Left hindlimb (tissue), 1 donor: ENCODE results near the gene NEDD4L.
A peak's percentile ranks its signal among the peaks of the same experiment; 100 is the strongest.
"Not testable (repeated sequence)": the region's sequence is repeated elsewhere in the genome, so short reads cannot be mapped to it uniquely, and the experiment has no call there.

Experiments used
- DNase-seq: peaks from one replicate; pipeline ENCODE4 v3.0.0-alpha.2; 2018

Gene NEDD4L

GRCh38 chr18:58043491-58044369, at the start of gene NEDD4L:
NEDD4L (plus strand) TSS chr18:58044226; CDS start chr18:58044661, 435 bp downstream.
- DNase-seq: peak; percentile 92

- DNase-seq: no peak
Measured at GRCh38 chr18:57995331-57995730, 48.7 kb upstream of the NEDD4L start.

DNA sequence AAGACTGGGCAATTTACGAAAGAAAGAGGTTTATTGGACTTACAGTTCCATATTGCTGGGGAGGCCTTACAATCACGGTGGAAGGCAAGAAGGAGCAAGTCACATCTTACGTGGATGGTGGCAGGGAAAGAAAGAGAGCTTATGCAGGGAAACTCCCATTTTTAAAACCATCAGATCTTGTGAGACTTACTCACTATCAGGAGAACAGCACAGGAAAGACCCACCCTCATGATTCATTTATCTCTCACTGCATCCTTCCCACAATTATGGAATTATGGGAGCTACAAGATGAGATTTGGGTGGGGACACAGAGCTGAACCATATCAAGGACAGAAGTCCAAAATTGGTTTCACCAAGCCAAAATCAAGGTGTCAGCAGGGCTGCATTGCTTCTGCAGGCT, 47.1 kb upstream of the NEDD4L start:
- not testable (repeated sequence) for DNase-seq

- DNase-seq: no peak
Measured at GRCh38 chr18:57997820-57998219, 46.2 kb upstream of the NEDD4L start.

- no peak for DNase-seq
Measured at GRCh38 chr18:57998461-57998860, 45.6 kb upstream of the NEDD4L start.

GRCh38 chr18:58004317-58004716, 39.7 kb upstream of the NEDD4L start:
- DNase-seq: no peak

DNA sequence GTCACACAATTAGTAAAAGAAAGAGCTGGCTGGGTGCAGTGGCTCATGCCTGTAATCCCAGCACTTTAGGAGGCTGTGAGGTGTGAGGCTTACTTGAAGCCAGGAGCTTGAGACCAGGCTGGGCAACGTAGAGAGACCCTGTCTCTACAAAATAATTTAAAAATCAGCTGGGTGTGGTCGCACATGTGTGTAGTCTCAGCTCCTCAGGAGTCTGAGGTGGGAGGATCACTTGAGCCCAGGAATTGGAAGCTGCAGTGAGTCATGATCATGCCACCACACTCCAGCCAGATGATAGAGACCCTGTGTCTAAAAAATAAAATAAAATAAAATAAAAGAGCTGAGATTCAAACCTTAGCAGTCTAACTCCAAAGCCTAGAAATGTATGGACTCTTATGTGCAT, 39.0 kb upstream of the NEDD4L start:
- DNase-seq: no peak

DNA sequence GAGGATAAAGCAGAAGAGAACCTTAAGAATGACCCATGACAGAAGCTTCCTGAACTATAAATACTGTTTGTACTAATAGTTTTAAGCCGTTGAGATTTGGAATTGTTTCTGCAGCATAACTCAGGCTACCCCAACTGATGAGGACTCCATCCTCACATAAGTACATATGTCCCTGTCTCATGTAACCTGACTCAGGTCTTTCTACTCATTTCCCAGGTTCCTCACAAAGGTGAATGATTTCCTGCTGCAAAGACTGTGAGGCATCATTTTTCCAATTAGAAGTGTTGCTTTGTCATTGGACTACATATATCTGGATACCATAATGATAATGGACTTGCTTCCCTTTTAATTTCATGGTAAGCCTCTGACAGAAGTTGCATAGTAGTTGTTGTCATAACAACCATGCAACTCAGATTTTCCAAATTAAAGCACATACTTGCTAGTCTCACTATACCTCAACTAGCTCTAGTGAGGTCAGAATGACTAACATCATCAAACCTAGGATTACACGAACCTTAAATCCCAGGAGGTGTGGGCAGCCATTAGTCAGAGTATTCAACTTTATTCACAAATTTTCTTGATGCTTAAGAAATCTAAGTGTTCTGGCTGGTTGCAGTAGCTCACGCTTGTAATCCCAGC, 38.0 kb upstream of the NEDD4L start:
- no peak for DNase-seq

- DNase-seq: no peak
Measured at GRCh38 chr18:58009166-58009565, 34.9 kb upstream of the NEDD4L start.

DNA sequence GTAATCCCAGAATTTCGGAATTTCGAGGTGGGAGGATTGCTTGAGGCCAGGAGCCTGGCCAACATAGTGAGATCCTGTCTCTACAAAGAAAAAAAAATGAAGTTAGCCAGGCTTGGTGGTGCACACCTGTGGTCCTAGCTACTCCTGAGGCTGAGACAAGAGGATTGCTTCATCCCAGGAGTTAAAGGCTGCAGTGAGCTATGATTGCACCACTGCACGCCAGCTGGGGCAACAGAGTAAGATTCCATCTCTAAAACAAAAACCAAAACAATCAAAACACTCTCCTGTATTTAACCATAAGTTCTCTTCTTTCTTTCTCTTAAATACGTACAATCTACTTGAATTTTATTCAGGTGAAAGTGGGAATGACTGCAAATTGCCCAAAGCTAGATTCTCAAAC, 33.8 kb upstream of the NEDD4L start:
- DNase-seq: no peak

DNA sequence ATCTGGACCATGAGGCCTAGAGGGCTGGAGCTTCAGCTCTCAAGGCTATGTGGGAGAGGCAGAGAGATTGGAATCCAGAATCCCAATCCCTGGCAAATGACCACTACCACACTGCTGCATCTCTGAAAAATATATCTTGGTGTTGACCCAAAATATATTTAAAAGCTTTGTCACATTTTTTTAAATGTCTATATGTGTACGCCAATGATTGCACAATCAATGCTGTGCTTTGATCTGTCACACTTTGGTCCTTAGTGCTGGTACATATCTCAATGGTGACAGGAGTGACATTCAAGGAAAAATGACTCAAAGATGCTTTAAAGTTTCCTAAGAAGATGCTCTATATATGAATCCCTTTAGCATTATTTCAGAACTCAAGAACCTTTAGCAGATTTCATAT, 31.7 kb upstream of the NEDD4L start:
- no peak for DNase-seq

DNA sequence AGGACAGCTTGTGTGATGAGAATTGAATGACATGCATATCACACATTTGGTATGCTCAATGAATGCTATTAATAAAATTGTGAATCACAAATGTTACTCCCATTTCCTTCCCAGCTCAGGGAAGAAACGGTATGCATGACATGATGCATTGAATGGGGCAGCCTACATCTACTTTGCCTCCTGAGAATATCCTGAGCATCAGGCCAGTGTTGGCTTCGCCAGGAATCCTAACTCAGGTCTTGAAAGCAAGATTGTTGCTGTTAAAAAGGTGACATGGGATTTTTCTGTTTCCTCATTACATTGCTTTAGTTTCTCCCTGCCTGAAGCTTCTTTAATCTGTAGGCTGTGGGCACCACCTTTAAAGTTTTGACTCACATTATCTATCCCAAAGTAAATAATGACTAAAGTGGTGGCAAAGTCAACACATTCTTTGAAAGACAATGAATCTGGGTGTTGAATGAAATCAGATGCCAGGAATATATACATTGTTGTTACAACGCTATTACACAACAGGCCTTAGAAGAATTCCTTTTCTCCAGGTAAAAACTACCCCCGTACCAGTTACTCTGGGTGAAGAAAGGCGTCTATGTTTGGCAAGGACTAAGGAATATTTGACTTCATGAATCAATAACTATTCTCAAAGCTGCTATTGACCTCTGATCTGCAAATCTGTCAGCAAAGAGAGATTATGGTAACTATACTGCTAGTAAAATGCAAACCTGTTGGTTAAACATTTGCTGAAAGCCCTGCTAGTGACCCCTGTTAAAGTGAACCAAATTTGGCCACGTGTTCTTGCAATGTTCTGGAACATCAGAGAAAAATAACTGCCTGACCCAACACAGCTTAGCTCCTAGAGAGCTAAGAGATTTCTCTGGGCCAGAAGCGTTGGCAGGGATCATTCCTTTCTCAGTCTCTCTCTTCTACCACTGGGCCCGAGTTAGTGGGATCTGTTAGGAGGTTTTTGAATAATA, 30.5 kb upstream of the NEDD4L start:
- DNase-seq: no peak

DNA sequence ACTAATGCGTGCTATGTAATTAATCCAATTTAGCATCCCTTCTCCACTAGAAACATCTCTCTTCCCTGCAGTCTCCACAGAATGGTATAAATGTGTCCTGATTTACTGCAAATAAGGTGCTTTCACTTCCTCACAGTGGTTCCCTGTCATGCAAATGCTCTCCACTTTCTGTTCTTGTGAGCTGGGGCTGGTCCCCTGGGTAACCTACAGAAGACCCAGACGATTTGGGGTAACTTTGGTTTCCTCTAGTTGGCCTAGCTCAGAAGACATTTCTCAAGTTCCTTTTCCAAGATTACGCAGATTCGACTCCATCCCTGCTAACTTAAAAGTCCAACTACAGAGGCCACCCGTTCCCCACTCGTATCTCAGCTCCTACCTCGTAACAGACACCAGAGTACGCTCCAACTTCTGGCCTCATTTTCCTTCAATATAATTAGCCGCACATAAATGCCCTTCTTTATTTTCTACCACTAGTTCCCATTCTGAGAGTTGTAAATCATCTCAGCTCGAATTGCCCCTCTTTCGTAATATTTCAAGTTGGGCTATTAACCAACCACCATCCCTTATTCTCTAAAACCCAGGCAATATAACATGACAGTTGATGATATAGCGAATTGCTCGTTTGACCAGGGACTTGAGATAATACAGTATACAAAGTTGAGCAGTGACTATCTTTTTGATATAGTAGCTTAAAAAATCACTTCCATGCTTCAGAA, 28.8 kb upstream of the NEDD4L start:
- no peak for DNase-seq

- DNase-seq: no peak
Measured at GRCh38 chr18:58017267-58017666, 26.8 kb upstream of the NEDD4L start.

DNA sequence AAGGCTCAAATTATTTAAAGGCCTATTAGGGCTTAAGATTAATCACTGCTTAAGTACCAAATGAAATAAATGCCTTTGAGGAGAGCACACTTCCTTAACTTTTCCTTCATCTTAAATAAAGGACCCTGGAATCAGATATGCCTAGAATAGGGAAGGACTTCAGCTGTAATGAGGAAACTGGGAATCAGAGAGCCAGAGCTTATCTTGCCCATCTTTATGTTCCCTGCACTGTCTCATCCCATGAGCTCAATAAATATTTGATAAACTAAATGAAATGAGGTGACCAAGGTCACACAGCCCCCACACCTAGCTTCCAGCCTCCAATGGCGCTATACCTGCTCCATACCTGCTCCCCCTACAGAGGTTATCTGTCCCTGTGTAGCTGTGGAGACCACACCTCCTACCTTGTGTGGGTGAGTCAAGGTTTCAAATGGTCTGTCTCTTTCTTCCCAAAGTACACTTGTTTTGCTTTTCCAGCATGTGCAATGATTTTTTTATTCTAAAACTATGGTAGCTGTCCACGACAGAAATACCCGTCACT, 23.4 kb upstream of the NEDD4L start:
- no peak for DNase-seq

DNA sequence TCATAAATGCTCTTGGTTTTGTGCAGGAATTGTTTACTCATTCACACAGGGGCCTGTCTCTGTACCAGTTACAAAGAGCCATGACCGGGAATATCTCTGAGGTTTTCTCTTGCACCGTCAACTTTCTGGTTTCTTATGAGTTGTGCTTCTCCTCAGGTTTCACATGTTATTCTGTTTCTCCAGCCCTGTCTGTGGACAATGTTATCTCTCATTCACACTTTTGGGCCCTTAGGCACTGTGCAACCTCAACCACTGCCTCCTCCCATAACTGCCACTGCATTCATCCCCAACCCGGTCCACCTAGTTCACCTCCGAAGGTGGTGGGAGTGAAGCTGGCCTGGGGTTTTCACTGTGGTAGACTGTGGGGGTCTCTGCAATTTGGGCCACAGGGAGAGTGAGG, 22.5 kb upstream of the NEDD4L start:
- DNase-seq: no peak

DNA sequence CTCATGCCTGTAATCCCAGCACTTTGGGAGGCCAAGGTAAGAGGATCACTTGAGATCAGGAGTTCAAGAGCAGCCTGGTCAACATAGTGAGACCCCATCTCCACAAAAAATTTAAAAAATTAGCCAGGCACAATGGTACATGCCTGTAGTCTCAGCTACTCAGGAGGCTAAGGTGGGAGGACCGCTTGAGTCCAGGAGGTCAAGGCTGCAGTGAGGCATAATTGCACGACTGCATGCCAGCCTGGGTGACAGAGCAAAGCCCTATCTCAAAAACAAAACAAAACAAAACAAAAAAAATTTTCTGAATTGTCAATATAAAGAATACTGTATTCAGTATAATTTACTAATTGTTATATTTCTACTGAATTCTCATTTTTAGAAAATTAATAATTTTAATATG, 20.9 kb upstream of the NEDD4L start:
- DNase-seq: no peak

DNA sequence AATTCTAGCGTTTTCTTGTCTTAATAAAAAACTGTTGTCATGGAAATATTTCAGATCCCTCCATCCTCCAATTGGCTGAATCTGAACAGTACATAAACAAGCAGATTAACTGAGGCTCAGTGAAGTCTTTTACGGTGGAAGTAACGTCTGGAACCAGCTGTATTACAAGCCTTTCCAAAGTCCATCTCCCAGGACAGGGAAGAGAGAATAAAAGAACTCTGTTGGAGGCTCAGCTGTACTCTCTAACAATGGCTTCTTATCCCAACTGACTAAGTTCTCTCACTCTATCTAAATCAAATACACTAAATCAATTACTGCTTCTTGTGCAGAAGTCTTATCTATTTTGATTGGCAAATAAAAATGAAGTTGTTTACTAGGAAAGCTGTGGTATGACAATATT, 19.9 kb upstream of the NEDD4L start:
- DNase-seq: no peak

- DNase-seq: no peak
Measured at GRCh38 chr18:58025205-58025604, 18.8 kb upstream of the NEDD4L start.

GRCh38 chr18:58025733-58026132, 18.3 kb upstream of the NEDD4L start:
- no peak for DNase-seq

GRCh38 chr18:58026395-58026794, 17.6 kb upstream of the NEDD4L start:
- no peak for DNase-seq

DNA sequence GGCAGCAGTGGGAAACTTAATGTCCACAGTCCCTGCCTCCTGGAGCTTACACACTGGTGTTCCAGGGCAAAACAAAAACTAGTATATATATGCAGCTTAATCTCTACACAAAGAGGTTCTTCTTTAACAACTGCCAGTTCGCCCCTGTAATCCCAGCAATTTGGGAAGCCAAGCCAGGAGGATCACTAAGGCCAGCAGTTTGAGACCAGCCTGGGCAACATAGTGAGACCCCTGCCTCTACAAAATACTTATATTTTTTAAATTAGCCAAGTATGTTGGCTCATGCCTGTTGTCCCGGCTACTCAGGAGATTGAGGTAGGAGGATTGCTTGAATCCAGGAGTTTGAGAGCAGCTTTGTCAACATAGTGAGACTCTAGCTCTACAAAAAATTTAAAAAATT, 17.2 kb upstream of the NEDD4L start:
- DNase-seq: no peak
